T47D (cell line): Measurements from ENCODE around the gene SFR1.

Experiments used
- DNase-seq, 2 experiments: peaks; one replicate each; pipeline versions ENCODE4 v3.0.0 to v3.0.0-alpha.2; 2011 to 2012; ENCODE audit warnings: low read depth in 1 of 2, low spot score in 1 of 2
- JUND ChIP-seq: IDR thresholded peaks from 2 replicates; pipeline ENCODE4 v1.6.1; 2012; ENCODE audit warnings: low read depth
- in situ Hi-C: cut with HindIII; loops from 2 replicates; pipeline ENCODE4 v1.10.0; 2016; ENCODE audit warnings: low sequenced_read_pairs, low pct_unique_long_range_greater_than_20kb

Gene SFR1

GRCh38 chr10:104119996-104120395 is 2.0 kb upstream of the SFR1 start:
- in situ Hi-C loops = no loop called here
- DNase-seq = no peak
- no peak for TF ChIP-seq JUND

DNA sequence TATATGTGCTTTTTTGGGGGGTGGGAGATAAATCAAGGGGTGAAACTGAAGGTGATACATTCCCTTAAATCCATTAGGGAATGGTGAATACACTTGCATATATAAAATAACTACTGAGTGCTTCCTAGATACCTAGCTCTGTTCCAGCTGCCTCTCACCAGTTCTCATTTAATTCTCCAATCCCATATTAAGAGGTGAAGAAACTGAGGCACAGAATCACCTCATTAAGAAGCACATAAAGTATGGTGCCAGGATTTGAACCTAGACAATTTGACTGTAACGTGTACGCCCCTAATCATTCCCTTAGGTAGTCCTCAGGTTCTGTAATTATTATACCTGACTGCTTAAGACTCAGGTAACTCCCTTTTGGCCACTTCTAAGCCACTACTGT is 1.5 kb upstream of the SFR1 start:
- TF ChIP-seq JUND = no peak
- in situ Hi-C loops = no loop called here
- no peak for DNase-seq

- in situ Hi-C loops = no loop called here
- peak in 1 of 2 experiments; percentile 85 for DNase-seq
- TF ChIP-seq JUND = no peak
These were observed 977 bp upstream of the SFR1 start for GRCh38 chr10:104120903-104121484.

- TF ChIP-seq JUND = no peak
- in situ Hi-C loops = no loop called here
- DNase-seq = peak in 1 of 2 experiments; percentile 12
These were observed 495 bp downstream of the SFR1 start for GRCh38 chr10:104122225-104123107.

DNA sequence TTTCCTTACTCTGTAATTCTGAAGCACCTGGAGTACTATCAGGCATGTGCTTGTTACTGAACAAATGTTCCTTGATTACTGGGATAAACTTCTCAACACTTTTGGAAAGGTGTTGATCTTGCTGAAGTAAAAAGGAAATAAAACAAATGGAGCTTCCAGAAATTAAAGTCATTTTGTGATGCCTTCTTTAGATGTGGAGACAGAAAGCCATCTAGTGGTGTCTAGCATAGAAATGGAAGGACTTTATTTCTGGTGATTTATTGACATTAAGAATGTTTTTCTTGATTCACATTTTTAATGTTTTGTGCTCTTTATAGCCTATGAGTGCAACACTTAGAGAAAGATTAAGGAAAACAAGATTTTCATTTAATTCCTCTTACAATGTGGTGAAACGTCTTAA is 1.4 kb downstream of the SFR1 start:
- DNase-seq = peak in 1 of 2 experiments; percentile 13
- in situ Hi-C loops = no loop called here
- TF ChIP-seq JUND = no peak

- in situ Hi-C loops = no loop called here
- no peak for DNase-seq
- TF ChIP-seq JUND = no peak
These were observed 5.4 kb downstream of the SFR1 start for GRCh38 chr10:104127411-104127810.

- DNase-seq = no peak
- no peak for TF ChIP-seq JUND
- in situ Hi-C loops = no loop called here
These were observed 6.2 kb downstream of the SFR1 start for GRCh38 chr10:104128214-104128613.

DNA sequence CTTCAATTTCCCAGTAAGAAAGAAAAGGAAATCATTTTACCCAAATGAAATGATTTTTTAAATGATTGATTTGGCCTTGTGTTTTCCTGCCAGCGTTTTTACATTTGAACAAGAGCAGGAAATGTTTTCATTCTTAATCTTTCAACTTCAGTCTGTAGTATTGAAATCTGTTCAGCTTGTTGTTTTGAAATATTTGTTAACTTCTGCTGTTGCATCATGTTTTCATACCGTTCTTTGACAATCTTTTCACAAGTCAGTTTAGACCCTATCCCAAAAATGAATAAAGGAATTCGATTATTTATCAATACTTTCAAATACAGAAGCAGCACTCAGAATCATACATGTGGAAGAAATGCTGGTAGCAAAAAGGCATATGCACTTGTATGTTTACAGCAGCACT is 8.1 kb downstream of the SFR1 start:
- in situ Hi-C loops = no loop called here
- no peak for TF ChIP-seq JUND
- no peak for DNase-seq

DNA sequence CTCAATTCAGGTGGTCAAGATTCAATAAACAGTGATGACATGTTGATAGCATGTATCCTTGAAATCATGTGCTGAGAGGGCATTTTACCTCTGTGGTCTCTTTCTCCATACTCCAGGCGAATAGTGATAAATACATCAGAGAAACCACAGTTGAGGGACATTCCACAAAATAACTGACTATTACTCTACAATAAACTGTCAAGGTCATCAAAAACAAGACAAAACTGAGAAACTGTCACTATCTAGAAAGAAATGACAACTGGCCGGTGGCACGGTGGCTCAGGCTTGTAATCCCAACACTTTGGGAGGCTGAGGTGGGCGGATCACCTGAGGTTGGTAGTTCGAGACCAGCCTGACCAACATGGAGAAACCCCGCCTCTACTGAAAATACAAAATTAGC is 16.2 kb downstream of the SFR1 start:
- DNase-seq = no peak
- TF ChIP-seq JUND = no peak
- in situ Hi-C loops = no loop called here

- no peak for TF ChIP-seq JUND
- in situ Hi-C loops = no loop called here
- no peak for DNase-seq
These were observed 17.2 kb downstream of the SFR1 start for GRCh38 chr10:104139221-104139620.

DNA sequence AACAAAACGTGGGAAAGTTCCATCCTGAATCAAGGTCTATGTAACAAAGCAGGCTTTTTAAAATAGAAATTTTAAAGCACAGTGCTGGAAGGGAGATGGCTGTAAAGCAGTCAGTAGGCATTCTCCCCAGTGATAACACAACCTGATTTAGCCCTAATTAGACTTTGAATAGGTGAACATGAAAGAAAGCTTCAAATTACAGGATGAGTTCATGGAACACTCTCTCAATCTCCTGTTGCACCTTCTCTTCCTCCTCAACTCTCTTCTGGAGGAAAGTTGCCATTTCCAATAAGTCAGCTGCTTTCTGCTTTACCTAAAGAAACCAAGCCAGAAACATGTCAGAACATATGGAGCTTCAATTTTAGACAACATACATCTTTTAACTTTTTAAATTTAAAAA is 20.1 kb downstream of the SFR1 start:
- no peak for TF ChIP-seq JUND
- no peak for DNase-seq
- in situ Hi-C loops = no loop called here

DNA sequence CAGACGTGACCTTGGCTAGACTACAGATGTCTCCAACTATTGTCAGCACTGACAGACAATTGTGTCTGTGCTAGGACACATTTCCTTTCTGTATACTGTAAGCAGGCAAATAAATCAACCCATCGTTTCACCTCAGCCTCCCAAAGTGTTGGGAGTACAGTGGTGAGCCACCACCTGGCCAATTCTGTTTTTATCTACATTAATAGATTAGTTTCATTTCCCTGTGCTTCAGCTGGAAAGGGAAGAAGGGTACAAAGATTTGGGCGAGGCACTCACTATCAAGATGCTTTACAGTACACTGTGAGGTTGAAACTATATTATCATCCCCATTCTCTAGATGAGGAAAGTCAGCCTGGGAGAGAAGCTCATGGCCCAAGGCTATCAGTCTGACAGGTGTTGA is 21.9 kb downstream of the SFR1 start:
- no peak for DNase-seq
- no peak for TF ChIP-seq JUND
- in situ Hi-C loops = no loop called here

- DNase-seq = no peak
- no peak for TF ChIP-seq JUND
- in situ Hi-C loops = no loop called here
These were observed 23.0 kb downstream of the SFR1 start for GRCh38 chr10:104144931-104145330.

GRCh38 chr10:104146882-104147281 is 24.9 kb downstream of the SFR1 start:
- DNase-seq = no peak
- TF ChIP-seq JUND = no peak
- in situ Hi-C loops = no loop called here
